Measurements from ENCODE around the gene GIMAP4. TPM values are rescaled to one million over a fixed set of nuclear protein-coding genes. Genes with fewer than 3 reads are reported as not detected.
"Not testable (repeated sequence)": the region's sequence is repeated elsewhere in the genome, so short reads cannot be mapped to it uniquely, and the experiment has no call there.

GIMAP4 gene
- polyA plus RNA-seq, 1 donor = 18.7 TPM

GRCh38 chr7:150580638-150581394 is 13.6 kb downstream of the GIMAP4 start:
- no peak for DNase-seq

GRCh38 chr7:150585199-150585598 is 18.0 kb downstream of the GIMAP4 start:
- no peak for DNase-seq

- DNase-seq = no peak
Measured at GRCh38 chr7:150586068-150586784, 19.0 kb downstream of the GIMAP4 start.

GRCh38 chr7:150586785-150587152 is 19.6 kb downstream of the GIMAP4 start:
- DNase-seq = no peak

GRCh38 chr7:150587551-150587950 is 20.4 kb downstream of the GIMAP4 start:
- no peak for DNase-seq

GRCh38 chr7:150594805-150595204 is 27.6 kb downstream of the GIMAP4 start:
- no peak for DNase-seq

- no peak for DNase-seq
Measured at GRCh38 chr7:150595361-150595760, 28.2 kb downstream of the GIMAP4 start.

GRCh38 chr7:150603600-150603999 is 36.4 kb downstream of the GIMAP4 start:
- DNase-seq = not testable (repeated sequence)

- no peak for DNase-seq
Measured at GRCh38 chr7:150610233-150610632, 43.0 kb downstream of the GIMAP4 start.

GRCh38 chr7:150612925-150613324 is 45.7 kb downstream of the GIMAP4 start:
- no peak for DNase-seq

GRCh38 chr7:150613880-150614279 is 46.7 kb downstream of the GIMAP4 start:
- DNase-seq = no peak

GRCh38 chr7:150614426-150614825 is 47.2 kb downstream of the GIMAP4 start:
- not testable (repeated sequence) for DNase-seq

- not testable (repeated sequence) for DNase-seq
Measured at GRCh38 chr7:150615221-150615755, 48.1 kb downstream of the GIMAP4 start.

- no peak for DNase-seq
Measured at GRCh38 chr7:150620061-150620460, 52.9 kb downstream of the GIMAP4 start.

GRCh38 chr7:150620617-150621371 is 53.6 kb downstream of the GIMAP4 start:
- DNase-seq = no peak

GRCh38 chr7:150621376-150621775 is 54.2 kb downstream of the GIMAP4 start:
- DNase-seq = no peak

Other genes with a start within 250 kb of the GIMAP4 start
- 11.3 TPM for gene LRRC61, start 244.0 kb upstream of the GIMAP4 start, polyA plus RNA-seq (ENCODE audit: insufficient read length)
- gene ACTR3C, start 243.8 kb upstream of the GIMAP4 start, polyA plus RNA-seq (ENCODE audit: insufficient read length) = 1.3 TPM
- gene RARRES2, start 225.8 kb upstream of the GIMAP4 start, polyA plus RNA-seq (ENCODE audit: insufficient read length) = 60.4 TPM
- gene REPIN1, start 198.6 kb upstream of the GIMAP4 start, polyA plus RNA-seq (ENCODE audit: insufficient read length) = 90.2 TPM
- gene ZNF775, start 188.1 kb upstream of the GIMAP4 start, polyA plus RNA-seq (ENCODE audit: insufficient read length) = 9.3 TPM
- 7.3 TPM for gene GIMAP8, start 116.8 kb upstream of the GIMAP4 start, polyA plus RNA-seq (ENCODE audit: insufficient read length)
- 9.0 TPM for gene GIMAP7, start 52.5 kb upstream of the GIMAP4 start, polyA plus RNA-seq (ENCODE audit: insufficient read length)
- gene GIMAP6, start 65.0 kb downstream of the GIMAP4 start, polyA plus RNA-seq (ENCODE audit: insufficient read length) = 15.3 TPM
- 4.9 TPM for gene GIMAP2, start 118.3 kb downstream of the GIMAP4 start, polyA plus RNA-seq (ENCODE audit: insufficient read length)
- 2.9 TPM for gene GIMAP1, start 149.2 kb downstream of the GIMAP4 start, polyA plus RNA-seq (ENCODE audit: insufficient read length)
- gene GIMAP5, start 170.0 kb downstream of the GIMAP4 start, polyA plus RNA-seq (ENCODE audit: insufficient read length) = 6.5 TPM
- gene TMEM176B, start 233.0 kb downstream of the GIMAP4 start, polyA plus RNA-seq (ENCODE audit: insufficient read length) = 16.7 TPM
- gene TMEM176A, start 233.4 kb downstream of the GIMAP4 start, polyA plus RNA-seq (ENCODE audit: insufficient read length) = 21.5 TPM